Panc1 (cell line): ENCODE data around the gene MRPS27. TPM values are rescaled to one million over a fixed set of nuclear protein-coding genes. Genes with fewer than 3 reads are reported as not detected.

Source experiments
- ATAC-seq: fragments of 200-7000 bp; cut with Tn5 transposase; 2 replicates; pipeline ENCODE4 v1.9.1; 2020; ENCODE audit warnings: mild to moderate bottlenecking, moderate library complexity
- BruUV-seq: library from RNA; stranded (reverse); fragments of 400-500 nt; replicated peaks from 2 replicates; lab custom pipeline; 2021; lab: Mats Ljungman, UMichigan
- CTCF ChIA-PET: fragments of 300-600 bp; sonication (Branson Sonifier 250); formaldehyde crosslinking; loops from one replicate; lab custom pipeline; 2022; ENCODE audit warnings: antibody characterized with exemption; lab: Charles Lee
- POLR2A ChIA-PET: fragments of 300-600 bp; sonication (Branson Sonifier 250); formaldehyde crosslinking; loops from one replicate; lab custom pipeline; 2022; ENCODE audit warnings: antibody characterized with exemption; lab: Charles Lee
- DNase-seq: peaks from one replicate; pipeline ENCODE4 v3.0.0-alpha.2; 2010; ENCODE audit warnings: low read depth, low spot score
- H3K27ac ChIP-seq: 2 replicates; pipeline ENCODE4 v1.5.1; 2011; ENCODE audit warnings: mild to moderate bottlenecking, low read length, inconsistent platforms
- H3K27me3 ChIP-seq: fragments of 200-500 bp; sonication (Bioruptor generic); 2 replicates; pipeline ENCODE4 v1.6.0; 2014; ENCODE audit warnings: low read length, inconsistent platforms; ENCODE audit not compliant: control insufficient read depth, insufficient read depth
- H3K36me3 ChIP-seq: fragments of 200-500 bp; sonication (Bioruptor generic); 2 replicates; pipeline ENCODE4 v1.5.1; 2014; ENCODE audit warnings: inconsistent platforms, mild to moderate bottlenecking, low read length, moderate library complexity; ENCODE audit not compliant: control insufficient read depth, insufficient read depth
- H3K4me1 ChIP-seq: 2 replicates; pipeline ENCODE4 v1.5.1; 2011; ENCODE audit warnings: inconsistent platforms, mild to moderate bottlenecking, low read length, moderate library complexity; ENCODE audit not compliant: control insufficient read depth, insufficient read depth
- H3K4me3 ChIP-seq, 2 experiments: 2 replicates each; pipeline ENCODE4 v1.5.1; 2011 to 2012; ENCODE audit warnings: low read depth in 2 of 2, low read length in 2 of 2, mild to moderate bottlenecking in 2 of 2, inconsistent platforms in 1 of 2, moderate library complexity in 1 of 2
- H3K9me3 ChIP-seq: fragments of 200-500 bp; sonication (Bioruptor generic); 2 replicates; pipeline ENCODE4 v1.5.1; 2014; ENCODE audit warnings: low read depth, mild to moderate bottlenecking, inconsistent platforms, low read length, moderate library complexity; ENCODE audit not compliant: control insufficient read depth, insufficient read depth
- POLR2AphosphoS5 ChIP-seq: IDR thresholded peaks from 2 replicates; pipeline ENCODE4 v1.6.1; 2012; ENCODE audit warnings: mild to moderate bottlenecking, low read depth, low read length, moderate library complexity
- SIN3A ChIP-seq: IDR thresholded peaks from 2 replicates; pipeline ENCODE4 v1.6.1; 2012; ENCODE audit warnings: low read depth, mild to moderate bottlenecking, low read length, moderate library complexity, borderline replicate concordance; ENCODE audit not compliant: insufficient read depth
- TCF7L2 ChIP-seq: IDR thresholded peaks from 2 replicates; pipeline ENCODE4 v1.6.1; 2011; ENCODE audit warnings: mild to moderate bottlenecking, low read depth, low read length, inconsistent platforms
- in situ Hi-C: cut with HindIII; loops from 2 replicates; pipeline ENCODE4 v1.10.0; 2016; ENCODE audit warnings: low sequenced_read_pairs, low pct_unique_long_range_greater_than_20kb
- intact Hi-C: fragments of 100-400 bp; cut with micrococcal nuclease; formaldehyde crosslinking; loops from one replicate; pipeline ENCODE4 v1.10.0; 2022; ENCODE audit not compliant: unreplicated experiment
- total RNA-seq: library from RNA; stranded (reverse); gene quantifications from one replicate; pipeline ENCODE4 v1.2.1, GENCODE V29; 2021; ENCODE audit not compliant: unreplicated experiment
- TF ChIP-seq, protein P1 (sequence below), 2 experiments: IDR thresholded peaks; 2 replicates each; pipeline ENCODE4 v1.6.1; 2011 to 2012; ENCODE audit warnings: low read depth in 2 of 2, control low read depth in 1 of 2, low read length in 1 of 2, mild to moderate bottlenecking in 1 of 2, moderate library complexity in 1 of 2; ENCODE audit not compliant: insufficient read depth in 1 of 2
- TF ChIP-seq, protein P2 (sequence below): fragments of 450-650 bp; IDR thresholded peaks from 2 replicates; pipeline ENCODE4 v1.5.1; 2017; ENCODE audit warnings: mild to moderate bottlenecking

Gene MRPS27
- total RNA-seq, 1 experiment from 2014 or later, result 67.2 TPM

DNA sequence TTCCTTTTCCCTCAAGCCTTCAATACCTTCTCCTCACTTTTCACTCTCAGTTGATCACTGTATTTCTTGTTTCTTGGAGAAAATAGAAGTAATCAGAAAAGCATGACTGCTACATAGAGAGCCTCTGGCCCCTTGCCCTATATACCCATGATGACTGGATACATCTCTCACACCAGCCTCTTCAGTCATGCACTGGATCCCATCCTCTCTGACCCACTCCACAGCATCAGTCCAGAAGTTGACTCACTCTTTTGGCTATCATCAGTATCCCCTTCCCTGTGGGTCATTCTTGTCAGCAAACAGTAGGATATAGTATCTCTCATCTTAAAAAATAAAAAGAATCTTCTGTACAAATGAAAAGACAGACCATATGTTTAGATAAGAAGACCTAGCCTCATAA, 33.0 kb upstream of the MRPS27 start:
- DNase-seq (no peak), ATAC-seq (no peak)
- no peak overlapping the region for H3K27ac ChIP-seq
- TF ChIP-seq, protein P1, sequence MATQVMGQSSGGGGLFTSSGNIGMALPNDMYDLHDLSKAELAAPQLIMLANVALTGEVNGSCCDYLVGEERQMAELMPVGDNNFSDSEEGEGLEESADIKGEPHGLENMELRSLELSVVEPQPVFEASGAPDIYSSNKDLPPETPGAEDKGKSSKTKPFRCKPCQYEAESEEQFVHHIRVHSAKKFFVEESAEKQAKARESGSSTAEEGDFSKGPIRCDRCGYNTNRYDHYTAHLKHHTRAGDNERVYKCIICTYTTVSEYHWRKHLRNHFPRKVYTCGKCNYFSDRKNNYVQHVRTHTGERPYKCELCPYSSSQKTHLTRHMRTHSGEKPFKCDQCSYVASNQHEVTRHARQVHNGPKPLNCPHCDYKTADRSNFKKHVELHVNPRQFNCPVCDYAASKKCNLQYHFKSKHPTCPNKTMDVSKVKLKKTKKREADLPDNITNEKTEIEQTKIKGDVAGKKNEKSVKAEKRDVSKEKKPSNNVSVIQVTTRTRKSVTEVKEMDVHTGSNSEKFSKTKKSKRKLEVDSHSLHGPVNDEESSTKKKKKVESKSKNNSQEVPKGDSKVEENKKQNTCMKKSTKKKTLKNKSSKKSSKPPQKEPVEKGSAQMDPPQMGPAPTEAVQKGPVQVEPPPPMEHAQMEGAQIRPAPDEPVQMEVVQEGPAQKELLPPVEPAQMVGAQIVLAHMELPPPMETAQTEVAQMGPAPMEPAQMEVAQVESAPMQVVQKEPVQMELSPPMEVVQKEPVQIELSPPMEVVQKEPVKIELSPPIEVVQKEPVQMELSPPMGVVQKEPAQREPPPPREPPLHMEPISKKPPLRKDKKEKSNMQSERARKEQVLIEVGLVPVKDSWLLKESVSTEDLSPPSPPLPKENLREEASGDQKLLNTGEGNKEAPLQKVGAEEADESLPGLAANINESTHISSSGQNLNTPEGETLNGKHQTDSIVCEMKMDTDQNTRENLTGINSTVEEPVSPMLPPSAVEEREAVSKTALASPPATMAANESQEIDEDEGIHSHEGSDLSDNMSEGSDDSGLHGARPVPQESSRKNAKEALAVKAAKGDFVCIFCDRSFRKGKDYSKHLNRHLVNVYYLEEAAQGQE (IDR thresholded peaks at IDR 0.05; ENCODE audit: insufficient read depth in 1 of 2, low read depth in 2 of 2, low read length in 1 of 2), result no peak
- TF ChIP-seq, protein P2, sequence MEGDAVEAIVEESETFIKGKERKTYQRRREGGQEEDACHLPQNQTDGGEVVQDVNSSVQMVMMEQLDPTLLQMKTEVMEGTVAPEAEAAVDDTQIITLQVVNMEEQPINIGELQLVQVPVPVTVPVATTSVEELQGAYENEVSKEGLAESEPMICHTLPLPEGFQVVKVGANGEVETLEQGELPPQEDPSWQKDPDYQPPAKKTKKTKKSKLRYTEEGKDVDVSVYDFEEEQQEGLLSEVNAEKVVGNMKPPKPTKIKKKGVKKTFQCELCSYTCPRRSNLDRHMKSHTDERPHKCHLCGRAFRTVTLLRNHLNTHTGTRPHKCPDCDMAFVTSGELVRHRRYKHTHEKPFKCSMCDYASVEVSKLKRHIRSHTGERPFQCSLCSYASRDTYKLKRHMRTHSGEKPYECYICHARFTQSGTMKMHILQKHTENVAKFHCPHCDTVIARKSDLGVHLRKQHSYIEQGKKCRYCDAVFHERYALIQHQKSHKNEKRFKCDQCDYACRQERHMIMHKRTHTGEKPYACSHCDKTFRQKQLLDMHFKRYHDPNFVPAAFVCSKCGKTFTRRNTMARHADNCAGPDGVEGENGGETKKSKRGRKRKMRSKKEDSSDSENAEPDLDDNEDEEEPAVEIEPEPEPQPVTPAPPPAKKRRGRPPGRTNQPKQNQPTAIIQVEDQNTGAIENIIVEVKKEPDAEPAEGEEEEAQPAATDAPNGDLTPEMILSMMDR, result no peak
- TF ChIP-seq POLR2AphosphoS5 (no peak), SIN3A (no peak), TCF7L2 (no peak)
- in situ Hi-C loops, result no loop called here
- POLR2A ChIA-PET, result no interaction called here
- BruUV-seq, result no TSS peak
- H3K36me3 ChIP-seq, result no peaks in the 10 kb centered on the region
- no peaks in the 10 kb centered on the region for H3K9me3 ChIP-seq
- H3K27me3 ChIP-seq, result no peaks in the 10 kb centered on the region
- H3K4me1 ChIP-seq, result no peaks in the 10 kb centered on the region
- H3K4me3 ChIP-seq, result no peak overlapping the region
- CTCF ChIA-PET, result no interaction called here
- intact Hi-C loops, result no loop called here

DNA sequence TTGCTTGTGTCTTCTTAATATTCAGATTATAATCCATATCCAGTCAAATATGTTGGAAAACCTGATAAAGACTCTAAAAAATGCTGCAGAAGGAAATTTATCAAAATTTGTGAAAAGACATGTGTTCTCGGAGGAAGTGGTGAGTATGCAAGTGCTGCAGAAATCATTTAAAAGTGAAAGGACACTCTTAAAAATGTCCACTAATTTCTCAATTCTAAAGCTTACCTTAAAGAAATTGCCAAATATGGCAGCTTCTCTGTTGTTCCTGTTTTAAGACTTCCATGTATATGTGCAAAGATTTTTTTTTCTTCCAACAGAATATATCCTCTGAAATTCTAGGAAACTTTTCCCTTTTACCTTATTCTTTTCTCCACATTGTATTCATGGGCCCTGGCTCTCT, 32.6 kb upstream of the MRPS27 start:
- intact Hi-C loops, result no loop called here
- in situ Hi-C loops, result no loop called here
- ATAC-seq, result no peak

More for the DNA sequence above, 32.6 kb upstream of the MRPS27 start:
- H3K4me1 ChIP-seq, result no peaks in the 10 kb centered on the region
- no peak overlapping the region for H3K27ac ChIP-seq
- ChIA-PET POLR2A (no interaction called here), CTCF (no interaction called here)
- no peaks in the 10 kb centered on the region for H3K27me3 ChIP-seq
- no peak overlapping the region for H3K4me3 ChIP-seq
- H3K36me3 ChIP-seq, result no peaks in the 10 kb centered on the region
- BruUV-seq, result no TSS peak
- no peak for DNase-seq
- H3K9me3 ChIP-seq, result no peaks in the 10 kb centered on the region
- TF ChIP-seq, protein P1 (IDR thresholded peaks at IDR 0.05; ENCODE audit: insufficient read depth in 1 of 2, low read depth in 2 of 2, low read length in 1 of 2), result no peak
- TF ChIP-seq POLR2AphosphoS5 (no peak), SIN3A (no peak), TCF7L2 (no peak)
- TF ChIP-seq, protein P2, result no peak
